ENCODE data around the gene HDAC4. TPM values are rescaled to one million over a fixed set of nuclear protein-coding genes. Genes with fewer than 3 reads are reported as not detected.

The HDAC4 gene
- polyA plus RNA-seq, 3 donors, result 12.3 to 22.6 (median 14.5) TPM

DNA sequence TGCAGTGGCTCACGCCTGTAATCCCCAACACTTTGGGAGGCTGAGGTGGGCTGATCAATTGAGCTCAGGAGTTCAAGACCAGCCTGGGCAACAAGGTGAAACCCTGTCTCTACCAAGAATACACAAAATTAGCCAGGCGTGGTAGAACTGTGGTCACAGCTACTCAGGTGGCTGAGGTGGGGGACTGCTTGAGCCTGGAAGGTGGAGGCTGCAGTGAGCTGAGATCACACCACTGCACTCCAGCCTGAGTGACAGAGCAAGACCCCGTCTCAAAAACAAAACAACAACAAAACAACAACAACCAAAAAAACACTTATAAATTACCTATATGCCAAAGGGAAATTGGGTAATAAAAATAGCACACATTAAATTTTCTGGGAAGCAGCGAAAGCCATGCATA, 141.6 kb downstream of the HDAC4 start:
- DNase-seq (ENCODE audit: extremely low read depth in 1 of 11, low read depth in 9 of 11, low spot score in 4 of 11), result no peak

DNA sequence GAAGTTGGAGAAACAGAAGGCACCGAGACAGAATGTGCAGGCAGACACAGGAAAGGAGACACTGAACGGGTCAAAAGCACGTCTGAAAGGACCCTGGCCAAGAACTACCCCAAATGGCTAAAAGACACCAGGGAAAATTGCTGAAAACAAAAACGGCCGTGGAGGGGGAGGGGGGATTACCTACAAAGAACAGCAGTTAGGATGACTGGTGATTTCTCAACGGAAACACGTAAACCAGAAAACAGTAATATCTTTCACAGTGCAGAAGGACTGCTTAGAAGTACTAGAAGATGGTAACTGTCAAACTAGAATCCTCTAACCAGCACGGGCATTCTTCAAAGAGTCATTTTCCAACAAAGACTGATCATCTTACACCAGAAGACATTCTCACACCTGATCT, 142.6 kb downstream of the HDAC4 start:
- no peak for DNase-seq (ENCODE audit: extremely low read depth in 1 of 11, low read depth in 9 of 11, low spot score in 4 of 11)

DNA sequence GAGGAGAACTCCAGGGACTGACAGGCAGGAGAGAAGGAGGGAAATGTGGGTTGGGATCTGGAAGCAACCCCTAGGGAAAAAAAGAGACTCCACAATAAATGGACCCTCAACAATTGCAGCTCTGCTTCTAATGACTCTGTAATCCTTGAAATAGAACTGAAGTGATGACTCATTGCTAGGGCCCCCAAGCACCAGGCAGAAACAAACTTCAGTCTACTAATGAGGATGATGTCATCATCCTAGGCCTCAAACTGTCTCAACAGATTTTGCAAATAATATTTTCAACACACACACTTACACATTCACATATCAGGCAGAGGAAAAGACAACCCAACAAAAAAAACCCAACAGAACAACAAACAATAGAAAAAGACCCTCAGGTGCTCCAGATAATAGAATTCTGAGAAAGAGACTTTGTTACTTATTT, 143.3 kb downstream of the HDAC4 start:
- DNase-seq (ENCODE audit: extremely low read depth in 1 of 11, low read depth in 9 of 11, low spot score in 4 of 11), result no peak

DNA sequence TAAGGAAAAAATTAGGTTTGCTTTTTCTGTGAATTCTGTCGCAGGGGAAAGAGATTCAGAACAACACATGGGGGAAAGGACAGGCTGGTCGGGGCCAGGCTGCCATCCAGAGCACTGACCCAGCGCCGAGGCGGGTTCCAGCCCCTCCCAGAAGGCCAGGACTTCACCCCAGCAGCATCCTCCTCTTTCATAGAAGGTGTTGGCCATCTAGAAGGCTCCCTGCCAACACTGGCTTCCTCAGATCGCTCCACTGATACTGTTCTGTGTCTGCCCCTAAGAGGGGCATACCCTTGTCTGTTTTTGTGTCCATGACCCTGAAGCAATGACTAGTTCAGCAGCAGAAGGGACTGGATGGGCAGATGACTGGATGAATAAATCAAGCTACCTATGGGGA, 144.5 kb downstream of the HDAC4 start:
- no peak for DNase-seq (ENCODE audit: extremely low read depth in 1 of 11, low read depth in 9 of 11, low spot score in 4 of 11)

DNA sequence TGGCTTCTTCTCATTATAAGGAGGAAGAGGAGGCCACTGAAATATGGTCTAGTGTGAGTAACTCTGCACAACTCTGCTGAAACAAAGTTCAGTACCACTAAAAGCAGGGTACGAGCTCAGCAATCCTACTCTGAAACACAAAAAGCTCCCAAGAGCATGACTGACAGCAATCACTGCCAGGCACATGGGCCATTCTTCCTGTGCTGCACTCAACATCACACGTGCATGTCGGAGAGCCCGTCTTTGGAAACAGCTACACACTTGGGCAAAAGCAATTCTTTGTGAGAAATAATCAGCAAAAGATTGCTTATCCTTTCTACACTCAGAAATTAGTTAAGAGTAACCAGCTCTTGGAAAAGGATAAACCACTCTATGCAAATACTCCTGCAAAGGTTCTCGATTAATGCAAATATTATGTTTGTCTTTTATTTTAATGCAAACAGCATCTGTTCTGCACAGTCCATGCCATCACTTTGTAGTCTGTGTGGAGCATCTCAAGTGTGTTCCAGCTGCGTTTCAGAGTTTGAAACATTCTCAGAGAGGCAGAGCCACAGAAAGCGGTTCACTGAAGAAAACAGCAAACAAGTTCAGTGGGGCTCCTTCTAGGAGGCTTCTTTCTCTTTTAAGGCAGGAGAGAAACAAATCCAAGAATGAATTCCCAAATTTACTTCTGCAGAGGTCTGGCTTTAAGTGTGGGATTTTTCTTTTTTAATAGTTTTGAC, 145.0 kb downstream of the HDAC4 start:
- no peak for DNase-seq (ENCODE audit: extremely low read depth in 1 of 11, low read depth in 9 of 11, low spot score in 4 of 11)

DNA sequence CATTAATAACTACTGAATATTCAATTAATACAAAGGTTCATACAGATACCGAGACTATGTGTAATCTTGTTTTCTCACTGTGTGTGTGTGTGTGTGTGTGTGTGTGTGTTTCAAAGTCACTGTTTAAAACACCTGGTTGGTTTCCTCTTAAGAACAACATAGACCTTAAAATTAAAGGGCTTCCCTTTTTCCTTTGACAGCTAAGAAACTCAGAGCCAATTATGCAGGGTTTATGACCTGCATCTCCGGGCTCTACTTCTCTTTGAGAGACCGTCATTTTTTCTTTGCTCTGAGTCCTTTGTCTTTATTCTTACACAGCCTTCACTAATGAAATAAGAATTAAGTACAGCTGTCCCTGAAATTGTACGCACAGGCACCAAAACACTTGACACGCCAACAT, 145.6 kb downstream of the HDAC4 start:
- no peak for DNase-seq (ENCODE audit: extremely low read depth in 1 of 11, low read depth in 9 of 11, low spot score in 4 of 11)

DNA sequence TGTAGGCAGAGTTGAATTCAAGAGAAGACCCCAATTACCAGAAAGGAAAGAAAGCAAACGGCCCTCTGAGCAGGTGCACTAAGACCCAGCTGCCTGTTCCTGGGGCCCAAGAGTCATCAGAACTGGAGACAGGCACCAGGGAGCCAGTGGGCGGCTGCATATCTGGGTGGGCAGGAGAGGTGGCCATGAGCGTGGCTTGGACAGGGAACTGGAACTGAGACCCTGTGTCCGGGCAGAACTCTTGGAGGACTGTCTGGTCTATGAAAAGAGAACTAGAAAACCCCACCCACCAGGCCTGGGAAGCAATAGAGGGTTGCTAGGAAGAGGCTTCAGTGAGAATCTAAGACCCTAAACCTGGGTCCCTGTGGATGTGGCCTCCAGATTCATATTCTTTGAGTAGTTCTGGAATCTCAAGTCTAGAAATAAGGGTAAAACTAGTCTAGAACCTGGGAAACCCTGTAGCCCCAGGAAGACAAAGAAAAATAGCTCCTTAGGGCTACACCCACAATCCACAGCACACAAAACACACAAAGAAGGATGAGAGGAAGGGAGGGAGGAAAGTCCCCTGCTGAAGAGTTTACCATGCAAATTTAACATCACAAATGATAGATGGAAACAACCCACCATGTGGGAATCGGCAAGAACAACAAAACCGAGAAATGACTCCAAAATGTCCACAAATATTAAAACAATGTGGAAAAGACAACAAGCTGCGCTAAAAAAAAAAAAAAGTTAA, 147.0 kb downstream of the HDAC4 start:
- DNase-seq (ENCODE audit: extremely low read depth in 1 of 11, low read depth in 9 of 11, low spot score in 4 of 11), result no peak

DNA sequence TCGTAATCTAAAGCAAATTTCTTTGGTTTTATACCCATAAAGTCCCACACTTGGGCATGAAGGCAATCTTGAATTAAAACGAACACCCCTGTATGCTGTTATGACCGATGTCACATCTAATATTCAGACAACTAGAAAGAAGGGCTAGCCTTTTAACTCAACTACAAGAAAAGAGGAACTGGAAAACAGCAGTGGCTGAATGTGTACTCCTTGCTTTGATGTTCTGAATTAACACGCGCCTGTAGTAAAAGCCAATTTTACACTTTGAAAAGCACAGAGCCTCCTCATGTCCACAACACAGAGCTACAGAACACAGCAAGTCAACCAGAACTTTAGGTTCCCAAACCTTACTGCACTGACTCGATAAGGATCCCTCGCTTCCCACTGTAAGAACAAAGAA, 147.6 kb downstream of the HDAC4 start:
- DNase-seq (ENCODE audit: extremely low read depth in 1 of 11, low read depth in 9 of 11, low spot score in 4 of 11), result no peak

DNA sequence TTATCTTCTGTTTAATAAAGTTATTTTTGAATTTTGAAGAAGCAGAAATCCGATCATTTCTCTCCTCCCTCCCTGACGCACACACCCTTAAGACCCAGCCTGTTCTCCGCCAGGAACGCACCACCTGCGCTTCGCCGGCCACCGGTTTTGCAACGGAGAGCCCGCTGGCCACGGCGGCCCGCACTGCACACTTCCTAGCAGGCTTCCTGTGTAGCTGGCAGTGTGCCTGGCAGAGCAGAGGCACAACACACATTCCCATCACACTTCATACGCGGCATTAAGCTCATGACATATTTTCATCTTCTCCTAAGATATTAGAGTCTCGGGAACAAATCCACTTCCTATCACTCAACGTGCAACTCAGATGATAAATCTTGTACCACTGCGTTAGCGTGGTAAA, 148.0 kb downstream of the HDAC4 start:
- DNase-seq (ENCODE audit: extremely low read depth in 1 of 11, low read depth in 9 of 11, low spot score in 4 of 11), result no peak

DNA sequence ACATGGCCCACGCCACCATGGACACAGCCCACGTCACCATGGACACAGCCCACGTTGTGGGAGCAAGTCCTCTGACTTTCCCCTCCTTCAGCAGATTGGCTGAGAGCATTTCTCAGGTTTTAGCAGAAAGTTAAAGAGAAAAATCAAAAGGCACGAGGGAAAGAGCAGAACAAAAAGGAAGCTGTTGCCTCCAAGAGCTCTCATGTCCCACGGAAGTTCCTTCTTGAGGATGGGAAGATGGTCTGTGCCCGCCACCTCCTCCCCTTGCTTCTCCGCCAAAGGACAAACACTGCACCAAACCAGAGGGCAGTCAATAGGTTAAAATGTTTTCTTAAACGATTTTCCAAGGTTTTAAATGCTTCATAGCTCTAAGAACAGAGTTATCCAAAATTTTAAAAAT, 148.4 kb downstream of the HDAC4 start:
- DNase-seq (ENCODE audit: extremely low read depth in 1 of 11, low read depth in 9 of 11, low spot score in 4 of 11), result no peak

DNA sequence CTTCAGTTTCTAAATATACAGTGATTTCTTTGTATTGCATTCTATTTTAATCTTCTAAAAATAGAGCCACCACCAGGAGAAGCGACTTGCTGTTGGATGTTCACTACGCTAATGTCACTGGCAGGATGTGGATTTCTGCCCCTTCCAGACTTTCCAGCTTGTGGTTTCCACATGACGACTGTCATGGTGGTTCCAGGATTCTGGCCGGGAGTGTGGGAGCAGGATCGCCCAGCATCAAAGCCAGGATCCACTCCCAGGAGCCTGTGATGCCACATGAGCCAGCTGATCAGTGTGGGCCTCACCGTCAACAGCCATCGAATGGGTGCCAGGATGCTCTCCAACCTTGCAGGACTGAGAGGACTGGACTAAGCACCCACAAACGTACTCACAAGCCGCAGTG, 148.8 kb downstream of the HDAC4 start:
- no peak for DNase-seq (ENCODE audit: extremely low read depth in 1 of 11, low read depth in 9 of 11, low spot score in 4 of 11)

DNA sequence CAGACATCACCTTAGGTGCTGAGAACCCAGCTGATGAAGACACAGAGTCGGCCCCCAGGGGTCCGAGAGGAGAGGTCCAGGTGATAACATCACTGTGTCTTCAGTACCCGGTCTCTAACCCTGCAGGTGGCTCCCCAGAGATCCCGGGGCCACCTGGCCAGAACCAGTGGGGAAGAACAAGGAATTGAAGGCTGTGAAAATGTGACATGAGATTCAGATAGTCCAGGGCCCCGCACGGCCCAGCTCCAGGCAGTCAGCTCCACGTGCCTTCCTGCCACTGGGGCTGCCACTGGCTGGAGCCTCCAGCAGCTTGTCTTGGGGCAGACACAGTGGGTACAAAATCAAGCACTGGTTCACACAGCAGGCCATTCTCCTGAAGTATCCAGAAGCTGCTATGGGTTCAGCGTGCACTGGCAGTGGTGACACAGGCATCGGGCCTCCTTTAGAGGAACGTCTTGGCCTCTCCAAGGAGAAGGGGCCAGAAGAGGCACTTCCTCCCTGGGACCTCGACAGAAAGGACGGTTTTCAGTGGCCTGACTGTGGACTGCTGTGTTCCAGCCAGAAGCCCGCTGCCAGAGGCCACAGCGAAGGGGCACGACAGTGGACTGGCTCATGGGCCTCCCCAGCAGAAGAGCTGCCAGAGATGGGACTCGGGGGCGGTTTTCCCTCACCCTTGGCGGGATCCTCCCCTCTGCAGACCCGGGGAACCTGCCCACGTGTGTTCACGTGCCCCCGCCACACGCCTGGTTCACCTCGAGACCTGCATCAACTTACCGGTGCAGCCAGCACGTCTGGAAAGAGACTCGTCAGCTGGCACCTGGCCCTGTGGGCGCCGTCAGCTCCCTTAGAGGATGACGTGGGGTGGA, 150.4 kb downstream of the HDAC4 start:
- no peak for DNase-seq (ENCODE audit: extremely low read depth in 1 of 11, low read depth in 9 of 11, low spot score in 4 of 11)

DNA sequence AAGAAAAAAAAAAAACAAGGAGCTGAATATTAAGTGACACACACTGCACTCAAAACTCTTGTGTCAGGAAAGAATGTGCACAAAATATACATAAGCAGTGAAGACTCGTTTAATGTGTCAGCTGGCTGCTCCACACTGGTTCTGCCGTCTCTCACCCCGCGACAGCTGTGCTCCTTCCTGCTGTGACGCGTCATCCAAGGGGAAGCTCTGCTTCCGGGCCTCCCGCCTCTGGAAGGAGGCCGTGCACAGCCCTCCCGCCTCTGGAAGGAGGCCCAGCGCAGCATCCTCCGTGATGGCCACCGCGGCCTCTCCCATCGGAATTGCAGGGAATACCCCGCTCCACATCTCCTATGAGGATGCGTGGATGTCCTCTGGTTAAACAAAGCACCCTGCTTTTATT, 151.0 kb downstream of the HDAC4 start:
- peak; percentile 56 to 90 (median 73) for DNase-seq (ENCODE audit: extremely low read depth in 1 of 11, low read depth in 9 of 11, low spot score in 4 of 11)

DNA sequence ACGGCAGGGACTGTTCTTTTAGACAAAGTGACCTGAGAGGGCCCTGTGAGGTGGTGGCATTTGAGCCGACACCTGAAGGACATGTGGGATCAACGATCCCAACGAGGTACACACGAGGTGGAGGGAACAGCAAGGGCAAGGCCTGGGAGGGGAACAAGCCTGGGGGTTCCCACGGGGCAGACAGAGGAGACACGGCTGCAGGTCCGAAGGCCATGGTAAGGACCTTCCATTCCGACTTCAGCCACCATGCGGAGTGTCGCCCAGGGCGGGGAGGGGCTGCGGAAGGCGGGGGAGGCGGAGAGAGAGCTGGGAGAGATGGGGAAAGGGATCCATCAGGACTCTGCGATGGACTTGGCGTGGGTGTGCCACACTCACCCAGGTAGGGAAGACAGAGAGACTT, 151.8 kb downstream of the HDAC4 start:
- no peak for DNase-seq (ENCODE audit: extremely low read depth in 1 of 11, low read depth in 9 of 11, low spot score in 4 of 11)

DNA sequence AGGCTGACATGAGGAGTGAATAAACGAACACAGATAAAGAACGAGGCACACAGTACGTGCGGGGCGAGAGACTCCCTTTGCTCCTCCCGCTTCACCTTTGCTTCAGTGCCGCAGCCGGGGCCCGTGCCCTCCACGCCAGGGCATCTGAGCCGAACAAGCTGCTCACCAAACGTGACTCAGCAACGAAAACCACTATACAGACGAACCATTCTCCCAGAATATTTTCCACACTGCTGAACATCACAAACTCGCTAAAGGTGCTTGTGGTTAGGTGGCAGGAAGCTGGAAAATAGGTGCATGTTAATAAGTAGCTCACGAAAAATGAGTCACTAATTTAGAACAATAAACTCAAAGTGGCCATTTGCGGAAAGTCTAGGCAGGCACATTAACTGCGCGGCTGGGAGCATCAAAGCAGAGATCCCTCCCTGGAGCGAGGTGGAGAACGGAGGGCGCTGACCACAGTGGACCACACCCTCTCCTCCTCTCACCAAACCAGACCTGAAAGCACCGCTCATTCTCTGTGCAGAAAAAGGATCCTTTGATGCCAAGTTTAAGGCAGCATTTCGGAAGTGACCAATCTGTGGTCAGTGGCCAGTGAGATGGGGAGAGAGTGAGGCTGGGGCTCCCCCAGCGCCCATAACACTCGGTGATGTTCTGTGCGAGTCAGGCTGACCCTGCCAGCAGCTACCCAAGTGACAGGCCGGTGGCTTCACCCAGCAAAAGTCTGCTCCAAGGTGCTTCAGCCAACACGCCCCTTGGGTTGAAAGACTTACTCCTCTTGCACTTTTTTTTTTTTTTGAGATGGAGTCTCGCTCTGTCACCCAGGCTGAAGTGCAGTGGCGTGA, 153.2 kb downstream of the HDAC4 start:
- DNase-seq (ENCODE audit: extremely low read depth in 1 of 11, low read depth in 9 of 11, low spot score in 4 of 11), result peak in 3 of 11 donors; percentile 66 to 73 (median 72)

DNA sequence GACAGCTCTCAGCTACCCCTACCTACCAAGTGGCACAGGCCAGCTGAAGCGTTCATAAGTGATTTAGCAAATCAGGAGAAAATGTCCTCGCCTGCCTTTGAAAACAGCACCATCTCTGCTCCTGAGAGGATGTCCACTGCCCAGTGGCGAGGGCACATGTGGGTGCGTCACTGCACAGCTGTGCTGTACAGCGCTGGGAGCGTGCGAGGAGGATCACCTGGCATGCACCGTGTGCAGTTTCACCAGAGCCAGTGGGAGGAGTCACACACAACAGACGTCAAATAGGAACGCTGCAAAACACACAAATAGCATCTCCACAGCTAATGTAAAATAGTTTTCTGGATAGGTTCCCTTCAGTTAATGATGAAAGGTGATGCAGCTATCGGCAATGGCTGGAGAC, 154.1 kb downstream of the HDAC4 start:
- no peak for DNase-seq (ENCODE audit: extremely low read depth in 1 of 11, low read depth in 9 of 11, low spot score in 4 of 11)

DNA sequence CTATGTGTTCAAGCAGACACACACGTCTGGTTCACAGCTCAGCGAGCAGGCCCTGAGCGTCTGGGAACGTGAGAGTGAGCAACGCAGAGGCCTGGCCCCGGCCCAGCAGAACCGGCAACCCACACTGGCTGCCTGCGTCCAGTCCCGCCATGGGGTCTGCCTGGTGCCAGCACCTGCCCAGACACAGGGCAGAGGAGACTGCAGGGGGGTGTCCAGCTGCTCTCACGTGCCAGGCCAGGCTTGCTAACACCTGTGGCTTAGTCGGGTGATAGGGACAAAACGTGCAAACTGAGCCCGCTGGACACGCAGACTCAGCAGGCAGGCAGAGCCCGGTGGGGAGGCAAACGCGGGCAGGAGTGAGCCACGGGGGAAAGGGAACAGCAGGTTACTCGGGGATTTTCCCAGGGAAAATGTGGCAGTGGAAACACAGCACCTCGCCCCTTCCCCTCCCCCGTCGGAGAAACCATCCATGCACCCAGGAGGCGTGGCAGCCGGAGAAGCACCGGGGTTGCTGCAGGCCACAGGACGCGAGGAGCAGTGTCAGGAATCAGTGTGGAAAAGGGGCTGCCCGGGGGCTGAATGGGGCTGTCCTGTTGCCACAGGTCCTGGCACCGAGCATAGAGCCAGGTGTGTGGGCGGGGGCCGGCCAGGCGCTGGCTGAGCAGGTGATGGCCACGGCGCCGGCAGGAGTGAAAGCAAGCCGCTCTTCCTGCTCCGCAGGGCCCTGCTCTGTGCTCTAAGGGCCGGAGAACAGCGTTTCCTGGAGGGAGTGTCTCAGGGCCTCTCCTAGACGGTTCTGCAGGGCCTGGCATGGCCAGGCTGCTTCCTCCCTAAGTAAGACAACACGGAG, 154.7 kb downstream of the HDAC4 start:
- no peak for DNase-seq (ENCODE audit: extremely low read depth in 1 of 11, low read depth in 9 of 11, low spot score in 4 of 11)

DNA sequence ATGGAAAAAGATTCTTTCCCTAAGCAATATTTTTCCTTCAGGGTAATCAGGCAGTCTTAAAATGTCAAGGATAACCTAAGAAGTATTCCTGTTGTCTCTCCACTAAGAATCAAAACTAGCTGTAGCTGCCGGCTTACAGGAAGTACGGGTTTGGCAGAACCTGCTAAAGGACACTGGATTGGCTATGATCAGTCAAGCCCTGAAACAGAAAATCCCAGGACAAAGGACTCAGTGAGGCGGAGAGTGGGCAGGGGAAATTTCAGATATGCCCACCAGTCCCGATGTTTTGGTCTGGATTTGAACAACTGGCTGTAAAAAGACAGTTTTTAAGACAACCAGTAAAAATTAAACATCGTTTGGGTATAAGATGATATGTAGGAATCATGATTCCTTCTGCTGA, 155.7 kb downstream of the HDAC4 start:
- no peak for DNase-seq (ENCODE audit: extremely low read depth in 1 of 11, low read depth in 9 of 11, low spot score in 4 of 11)
